ENCODE measurements around the gene PTPRJ. TPM values are rescaled to one million over a fixed set of nuclear protein-coding genes. Genes with fewer than 3 reads are reported as not detected.
A peak's percentile ranks its signal among the peaks of the same experiment; 100 is the strongest.

Gene PTPRJ
- total and polyA plus RNA-seq, 7 donors = 0.32 to 12.4 (median 4.1) TPM

GRCh38 chr11:48079596-48079995, 99.2 kb downstream of the PTPRJ start:
- ATAC-seq (no peak), DNase-seq (no peak)
- Histone ChIP-seq H3K36me3 (ENCODE audit: insufficient read depth in 1 of 2, low read depth in 1 of 2) (no peaks in the 10 kb centered on the region), H3K9me3 (no peaks in the 10 kb centered on the region), H3K4me1 (peaks cover 23% of the 10 kb centered on the region), H3K4me3 (no peak overlapping the region), H3K27ac (no peak overlapping the region), H3K27me3 (ENCODE audit: insufficient read depth in 3 of 3, low read length in 2 of 3) (no peaks in the 10 kb centered on the region)
- WGBS, 3 donors = 85 to 91% (median 90%) methylated on average over 6 of the region's 6 CpGs
- TF ChIP-seq CTCF (IDR thresholded peaks at IDR 0.05) = no peak
- intact Hi-C loops (cut with DNase I) = loop anchor here in 1 of 2 donors (5.0 kb wide), 1 partner anchor 37 kb away; no protein-coding TSS in a partner anchor

- 33 to 64% (median 50%) methylated on average over 6 of the region's 6 CpGs for WGBS, 3 donors
- no peak for TF ChIP-seq CTCF (IDR thresholded peaks at IDR 0.05)
- Histone ChIP-seq H3K4me3 (peak overlapping the region; percentile 48), H3K27ac (peak overlapping the region; percentile 90), H3K9me3 (no peaks in the 10 kb centered on the region), H3K36me3 (ENCODE audit: insufficient read depth in 1 of 2, low read depth in 1 of 2) (no peaks in the 10 kb centered on the region), H3K27me3 (ENCODE audit: insufficient read depth in 3 of 3, low read length in 2 of 3) (no peaks in the 10 kb centered on the region), H3K4me1 (peaks cover 23% of the 10 kb centered on the region)
- ATAC-seq = peak; percentile 23 to 59 (median 38)
- intact Hi-C loops (cut with DNase I) = loop anchor here in 1 of 2 donors (10.0 kb wide), 1 partner anchor 46 kb away; no protein-coding TSS in a partner anchor
- DNase-seq = no peak
These were observed 100.0 kb downstream of the PTPRJ start for GRCh38 chr11:48080301-48080861.

- no peaks in the 10 kb centered on the region for H3K36me3 ChIP-seq (ENCODE audit: insufficient read depth in 1 of 2, low read depth in 1 of 2)
- intact Hi-C loops (cut with DNase I) = loop anchor here in 1 of 2 donors (10.0 kb wide), 1 partner anchor 47 kb away; no protein-coding TSS in a partner anchor
- no peaks in the 10 kb centered on the region for H3K27me3 ChIP-seq (ENCODE audit: insufficient read depth in 3 of 3, low read length in 2 of 3)
- peaks cover 23% of the 10 kb centered on the region for H3K4me1 ChIP-seq
- peak overlapping the region; percentile 90 for H3K27ac ChIP-seq
- peak overlapping the region; percentile 48 for H3K4me3 ChIP-seq
- DNase-seq (peak; percentile 86 to 92), ATAC-seq (peak; percentile 96 to 98 (median 97))
- no peak for TF ChIP-seq CTCF (IDR thresholded peaks at IDR 0.05)
- no peaks in the 10 kb centered on the region for H3K9me3 ChIP-seq
- 1 to 4% (median 2%) methylated on average over 19 of the region's 19 CpGs for WGBS, 3 donors
These were observed 101.0 kb downstream of the PTPRJ start for GRCh38 chr11:48081151-48082010.

- intact Hi-C loops (cut with DNase I) = loop anchor here in 1 of 2 donors (10.0 kb wide), 1 partner anchor 48 kb away; no protein-coding TSS in a partner anchor
- no peak for TF ChIP-seq CTCF (IDR thresholded peaks at IDR 0.05)
- Histone ChIP-seq H3K4me1 (peaks cover 23% of the 10 kb centered on the region), H3K27me3 (ENCODE audit: insufficient read depth in 3 of 3, low read length in 2 of 3) (no peaks in the 10 kb centered on the region), H3K27ac (no peak overlapping the region), H3K4me3 (no peak overlapping the region), H3K36me3 (ENCODE audit: insufficient read depth in 1 of 2, low read depth in 1 of 2) (no peaks in the 10 kb centered on the region), H3K9me3 (no peaks in the 10 kb centered on the region)
- WGBS, 3 donors = 95 to 97% (median 97%) methylated on average over 2 of the region's 2 CpGs
- ATAC-seq (no peak), DNase-seq (no peak)
These were observed 102.4 kb downstream of the PTPRJ start for GRCh38 chr11:48082771-48083170.
